ENCODE results near the gene COL23A1. TPM values are rescaled to one million over a fixed set of nuclear protein-coding genes. Genes with fewer than 3 reads are reported as not detected.

Gene COL23A1
- total and polyA plus RNA-seq, 2 of the 8 experiments (the other 6 are each of a cell fraction or from before 2014, with no cell fraction given), result 3.1 to 4.7 TPM

DNA sequence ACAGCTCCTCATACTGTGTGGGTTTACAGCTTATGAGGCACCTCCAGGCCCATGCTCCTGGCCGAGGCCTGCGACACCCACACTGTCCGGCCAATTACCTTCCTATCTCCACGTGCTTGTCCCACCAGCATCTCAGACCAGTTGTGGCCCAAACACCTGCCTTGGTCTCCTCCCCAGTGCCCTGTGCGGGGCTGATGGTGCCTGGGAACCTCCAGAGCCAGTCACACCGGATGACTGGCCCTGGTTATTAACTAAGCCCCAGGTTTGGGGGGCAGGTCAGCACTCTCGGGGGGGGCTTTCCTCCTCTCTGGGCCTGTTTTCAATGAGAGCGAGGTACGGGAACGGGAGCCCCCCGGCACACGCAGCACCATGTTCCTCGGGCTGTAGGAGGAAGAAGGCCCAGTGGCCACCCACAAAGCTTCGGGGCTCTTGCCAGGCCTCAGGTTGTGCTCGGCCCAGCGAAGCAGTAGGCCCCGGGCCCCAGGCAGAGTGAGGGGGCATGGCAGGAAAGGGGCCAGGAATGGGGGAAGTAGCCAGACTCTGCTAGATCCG is 281.6 kb downstream of the COL23A1 start:
- no peak for DNase-seq (ENCODE audit: low read depth in 1 of 2, low spot score in 2 of 2)
- H3K27me3 ChIP-seq (replicated peaks in 1 of 4; ENCODE audit: control insufficient read depth in 3 of 4, extremely low read depth in 1 of 4, insufficient read depth in 3 of 4, low read length in 3 of 4), result no peaks in the 10 kb centered on the region
- H3K36me3 ChIP-seq (ENCODE audit: control insufficient read depth in 2 of 4, insufficient read depth in 4 of 4, low read length in 3 of 4), result no peaks in the 10 kb centered on the region
- ChIA-PET CTCF (ENCODE audit: partially characterized antibody) (interaction anchor here (0.9 to 3.4 kb wide), 8 partner anchors 11 to 244 kb away, joined by 3 to 17 read pairs (median 6); no protein-coding TSS in a partner anchor), POLR2A (ENCODE audit: partially characterized antibody) (interaction anchor here (1.8 kb wide), 1 partner anchor 21 kb away, joined by 5 read pairs; no protein-coding TSS in a partner anchor)
- no peak overlapping the region for H3K9ac ChIP-seq (replicated peaks in 1 of 4; ENCODE audit: extremely low read depth in 1 of 4, low read depth in 3 of 4, low read length in 3 of 4)
- H2BK5ac ChIP-seq (ENCODE audit: low read depth, low read length), result no peak overlapping the region
- H3K14ac ChIP-seq (ENCODE audit: insufficient read length), result no peak overlapping the region
- no peak for FAIRE-seq
- no peak overlapping the region for H3K4me3 ChIP-seq (ENCODE audit: extremely low read depth in 1 of 4, insufficient read depth in 2 of 4, low read depth in 3 of 4, low read length in 4 of 4)
- H2BK120ac ChIP-seq (replicated peaks; ENCODE audit: low read depth, low read length), result no peak overlapping the region
- no peak overlapping the region for H2BK20ac ChIP-seq (ENCODE audit: low read length)
- no peak overlapping the region for H3K18ac ChIP-seq (ENCODE audit: extremely low read depth, low read length)
- H4K8ac ChIP-seq (ENCODE audit: extremely low read depth, insufficient read depth, low read length), result no peak overlapping the region; the same call in 1 of the 2 replicates
- 0 out of 2 replicates have a peak overlapping the region, but pooled peaks have one; percentile 53 for H2AK5ac ChIP-seq (ENCODE audit: low read depth, low read length)
- H4K20me1 ChIP-seq (replicated peaks in 1 of 2; ENCODE audit: control insufficient read depth in 1 of 2, insufficient read depth in 2 of 2, low read length in 2 of 2), result no peaks in the 10 kb centered on the region
- 89% methylated on average over 17 of the region's 18 CpGs; no CpG with 5 or more reads in 1 of the 2 experiments for WGBS, 2 experiments (ENCODE audit: extremely low coverage in 1 of 2, insufficient coverage in 1 of 2, insufficient read length in 1 of 2, insufficient replicate concordance in 2 of 2, low coverage in 1 of 2, low lambda C conversion rate in 2 of 2, missing lambda C conversion rate in 1 of 2)
- no peak overlapping the region for H2BK15ac ChIP-seq (ENCODE audit: low read length)
- no peak overlapping the region for H2AFZ ChIP-seq (ENCODE audit: low read length)
- peaks cover 0 to 15% (median 1%) of the 10 kb centered on the region in 4 experiments; a peak in 3 of 7 replicates for H3K4me1 ChIP-seq (replicated peaks in 1 of 4; ENCODE audit: control insufficient read depth in 3 of 4, insufficient read depth in 4 of 4, low read length in 3 of 4)
- H3K79me2 ChIP-seq (ENCODE audit: control insufficient read depth in 1 of 2, insufficient read depth in 2 of 2, low read length in 2 of 2), result no peaks in the 10 kb centered on the region
- no peak overlapping the region; the same call in 1 of the 2 replicates for H2BK12ac ChIP-seq (ENCODE audit: low read depth, low read length)
- no peak overlapping the region for H3K56ac ChIP-seq (replicated peaks; ENCODE audit: insufficient read length, low read depth, low read length)
- H3K4me2 ChIP-seq (ENCODE audit: insufficient read depth in 1 of 2, low read depth in 2 of 2, low read length in 2 of 2), result no peak overlapping the region
- no peaks in the 10 kb centered on the region for H3K9me3 ChIP-seq (ENCODE audit: insufficient read depth in 2 of 2, low read depth in 1 of 2, low read length in 1 of 2)
- H3K27ac ChIP-seq (ENCODE audit: low read depth, low read length), result no peak overlapping the region
- H4K5ac ChIP-seq (ENCODE audit: insufficient read length, low read depth, low read length), result no peak overlapping the region
- H4K91ac ChIP-seq (replicated peaks; ENCODE audit: insufficient read length, low read length), result no peak overlapping the region
- H3K23me2 ChIP-seq (ENCODE audit: low read depth, low read length), result no peaks in the 10 kb centered on the region
- H3K4ac ChIP-seq (replicated peaks; ENCODE audit: insufficient read length, low read depth, low read length), result no peak overlapping the region
- H3K79me1 ChIP-seq (ENCODE audit: low read depth, low read length), result no peaks in the 10 kb centered on the region
- H3K23ac ChIP-seq (ENCODE audit: insufficient read length), result no peak overlapping the region
- no peak for TF ChIP-seq CTBP2 (IDR thresholded peaks at IDR 0.05; ENCODE audit: borderline replicate concordance, insufficient read depth, insufficient read length, low read length)
- no peak for TF ChIP-seq SAP30 (IDR thresholded peaks at IDR 0.05; ENCODE audit: insufficient read depth, insufficient replicate concordance, low read length)
- no peak for TF ChIP-seq GABPA (IDR thresholded peaks at IDR 0.05; ENCODE audit: borderline replicate concordance, insufficient read depth, low read length)

Data from H1 (cell line).